ENCODE results near the gene RAB32. TPM values are rescaled to one million over a fixed set of nuclear protein-coding genes. Genes with fewer than 3 reads are reported as not detected.

The RAB32 gene
- total and polyA plus RNA-seq, 8 donors = 3.5 to 19.0 (median 5.2) TPM

- Histone ChIP-seq H3K27ac (no peak within 1 kb of the TSS), H3K4me1 (no peaks in the 10 kb centered on the region), H3K9me3 (no peaks in the 10 kb centered on the region), H3K36me3 (no peaks in the 10 kb centered on the region), H3K27me3 (no peaks in the 10 kb centered on the region), H3K4me3 (peak within 1 kb of the TSS in 3 of 4 donors; percentile 7 to 45 (median 21))
- intact Hi-C loops (cut with DNase I) = no loop called here
- no peak for TF ChIP-seq CTCF (IDR thresholded peaks at IDR 0.05)
- WGBS, 2 donors = 4 to 5% methylated on average over 32 of the region's 32 CpGs
- FAIRE-seq = no peak
- peak; percentile 26 to 83 (median 52) for DNase-seq
- ATAC-seq = peak; percentile 81 to 97 (median 95)
Measured at GRCh38 chr6:146598772-146599405, 55.3 kb downstream of the RAB32 start, which contains the start of gene ADGB. ADGB (plus strand) TSS chr6:146598972; CDS start chr6:146599041, 69 bp downstream.

GRCh38 chr6:146601352-146601751 lies 57.7 kb downstream of the RAB32 start:
- intact Hi-C loops (cut with DNase I) = no loop called here
- ATAC-seq = no peak
- Histone ChIP-seq H3K36me3 (no peaks in the 10 kb centered on the region), H3K4me3 (no peak overlapping the region), H3K27ac (no peak overlapping the region), H3K4me1 (no peaks in the 10 kb centered on the region), H3K27me3 (no peaks in the 10 kb centered on the region), H3K9me3 (no peaks in the 10 kb centered on the region)
- TF ChIP-seq CTCF (IDR thresholded peaks at IDR 0.05) = no peak
- FAIRE-seq = no peak
- no peak for DNase-seq
- 52 to 53% methylated on average over 4 of the region's 4 CpGs for WGBS, 2 donors

- H3K9me3 ChIP-seq = no peaks in the 10 kb centered on the region
- no peak for TF ChIP-seq CTCF (IDR thresholded peaks at IDR 0.05)
- H3K4me3 ChIP-seq = no peak overlapping the region
- DNase-seq (no peak), ATAC-seq (no peak), FAIRE-seq (no peak)
- no peak overlapping the region for H3K27ac ChIP-seq
- H3K36me3 ChIP-seq = no peaks in the 10 kb centered on the region
- no peaks in the 10 kb centered on the region for H3K4me1 ChIP-seq
- no peaks in the 10 kb centered on the region for H3K27me3 ChIP-seq
- WGBS, 2 donors = 38 to 43% methylated on average over 6 of the region's 6 CpGs
- intact Hi-C loops (cut with DNase I) = no loop called here
Measured at GRCh38 chr6:146602526-146602925, 58.9 kb downstream of the RAB32 start.

Other genes starting within 250 kb of the RAB32 start
- gene ADGB, start 55.1 kb downstream of the RAB32 start, total RNA-seq = not detected
- gene ADGB, start 55.1 kb downstream of the RAB32 start, polyA plus RNA-seq = not detected

Data from pancreas (tissue), 10 donors.